ENCODE results near the gene BSG. TPM values are rescaled to one million over a fixed set of nuclear protein-coding genes. Genes with fewer than 3 reads are reported as not detected.

The BSG gene
- total and polyA plus RNA-seq, 9 of the 15 experiments (the other 6 are each of a cell fraction or from before 2014, with no cell fraction given): 4.6 to 495 (median 187) TPM

GRCh38 chr19:532561-533363 is 39.6 kb upstream of the BSG start (continued):
- peak; percentile 39; the same call in 1 of the 2 replicates for TF ChIP-seq MGA (IDR thresholded peaks at IDR 0.05)
- no peak for TF ChIP-seq ETS2 (tag; IDR thresholded peaks at IDR 0.05; ENCODE audit: borderline replicate concordance, poor library complexity, severe bottlenecking)
- TF ChIP-seq TFAP4 (CRISPR knock-in tag; IDR thresholded peaks at IDR 0.05; ENCODE audit: borderline replicate concordance): peak; percentile 87
- TF ChIP-seq, protein P1, sequence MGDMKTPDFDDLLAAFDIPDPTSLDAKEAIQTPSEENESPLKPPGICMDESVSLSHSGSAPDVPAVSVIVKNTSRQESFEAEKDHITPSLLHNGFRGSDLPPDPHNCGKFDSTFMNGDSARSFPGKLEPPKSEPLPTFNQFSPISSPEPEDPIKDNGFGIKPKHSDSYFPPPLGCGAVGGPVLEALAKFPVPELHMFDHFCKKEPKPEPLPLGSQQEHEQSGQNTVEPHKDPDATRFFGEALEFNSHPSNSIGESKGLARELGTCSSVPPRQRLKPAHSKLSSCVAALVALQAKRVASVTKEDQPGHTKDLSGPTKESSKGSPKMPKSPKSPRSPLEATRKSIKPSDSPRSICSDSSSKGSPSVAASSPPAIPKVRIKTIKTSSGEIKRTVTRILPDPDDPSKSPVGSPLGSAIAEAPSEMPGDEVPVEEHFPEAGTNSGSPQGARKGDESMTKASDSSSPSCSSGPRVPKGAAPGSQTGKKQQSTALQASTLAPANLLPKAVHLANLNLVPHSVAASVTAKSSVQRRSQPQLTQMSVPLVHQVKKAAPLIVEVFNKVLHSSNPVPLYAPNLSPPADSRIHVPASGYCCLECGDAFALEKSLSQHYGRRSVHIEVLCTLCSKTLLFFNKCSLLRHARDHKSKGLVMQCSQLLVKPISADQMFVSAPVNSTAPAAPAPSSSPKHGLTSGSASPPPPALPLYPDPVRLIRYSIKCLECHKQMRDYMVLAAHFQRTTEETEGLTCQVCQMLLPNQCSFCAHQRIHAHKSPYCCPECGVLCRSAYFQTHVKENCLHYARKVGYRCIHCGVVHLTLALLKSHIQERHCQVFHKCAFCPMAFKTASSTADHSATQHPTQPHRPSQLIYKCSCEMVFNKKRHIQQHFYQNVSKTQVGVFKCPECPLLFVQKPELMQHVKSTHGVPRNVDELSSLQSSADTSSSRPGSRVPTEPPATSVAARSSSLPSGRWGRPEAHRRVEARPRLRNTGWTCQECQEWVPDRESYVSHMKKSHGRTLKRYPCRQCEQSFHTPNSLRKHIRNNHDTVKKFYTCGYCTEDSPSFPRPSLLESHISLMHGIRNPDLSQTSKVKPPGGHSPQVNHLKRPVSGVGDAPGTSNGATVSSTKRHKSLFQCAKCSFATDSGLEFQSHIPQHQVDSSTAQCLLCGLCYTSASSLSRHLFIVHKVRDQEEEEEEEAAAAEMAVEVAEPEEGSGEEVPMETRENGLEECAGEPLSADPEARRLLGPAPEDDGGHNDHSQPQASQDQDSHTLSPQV (IDR thresholded peaks at IDR 0.05): peak; percentile 60
- TF ChIP-seq ZNF146 (CRISPR knock-in tag; IDR thresholded peaks at IDR 0.05; ENCODE audit: unreplicated experiment): no peak
- TF ChIP-seq, protein P2, sequence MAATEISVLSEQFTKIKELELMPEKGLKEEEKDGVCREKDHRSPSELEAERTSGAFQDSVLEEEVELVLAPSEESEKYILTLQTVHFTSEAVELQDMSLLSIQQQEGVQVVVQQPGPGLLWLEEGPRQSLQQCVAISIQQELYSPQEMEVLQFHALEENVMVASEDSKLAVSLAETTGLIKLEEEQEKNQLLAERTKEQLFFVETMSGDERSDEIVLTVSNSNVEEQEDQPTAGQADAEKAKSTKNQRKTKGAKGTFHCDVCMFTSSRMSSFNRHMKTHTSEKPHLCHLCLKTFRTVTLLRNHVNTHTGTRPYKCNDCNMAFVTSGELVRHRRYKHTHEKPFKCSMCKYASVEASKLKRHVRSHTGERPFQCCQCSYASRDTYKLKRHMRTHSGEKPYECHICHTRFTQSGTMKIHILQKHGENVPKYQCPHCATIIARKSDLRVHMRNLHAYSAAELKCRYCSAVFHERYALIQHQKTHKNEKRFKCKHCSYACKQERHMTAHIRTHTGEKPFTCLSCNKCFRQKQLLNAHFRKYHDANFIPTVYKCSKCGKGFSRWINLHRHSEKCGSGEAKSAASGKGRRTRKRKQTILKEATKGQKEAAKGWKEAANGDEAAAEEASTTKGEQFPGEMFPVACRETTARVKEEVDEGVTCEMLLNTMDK (IDR thresholded peaks at IDR 0.05; ENCODE audit: borderline replicate concordance, insufficient read depth, low read depth, low read length, poor library complexity, severe bottlenecking): peak; percentile 80
